Activated CD8-positive, alpha-beta memory T cell treated with anti-CD3 and anti-CD28 coated beads for 48 hours (primary cell): ENCODE measurements around the gene PSMB8.
A peak's percentile ranks its signal among the peaks of the same experiment; 100 is the strongest.
"Not testable (repeated sequence)": the region's sequence is repeated elsewhere in the genome, so short reads cannot be mapped to it uniquely, and the experiment has no call there.

Experiments
- DNase-seq, 3 experiments: peaks; one replicate each; pipeline ENCODE4 v3.0.0-alpha.2; 2020; ENCODE audit warnings: low read depth in 2 of 3, low spot score in 2 of 3

PSMB8 gene

GRCh38 chr6:32838114-32838958, 5.5 kb downstream of the PSMB8 start, which contains the start of gene TAP2:
Gene TAP2 (minus strand): TSS chr6:32838739. CDS start chr6:32838233, 506 bp downstream.
- peak; percentile 95 to 96 (median 96) for DNase-seq

- DNase-seq: no peak
These were observed 6.2 kb downstream of the PSMB8 start for GRCh38 chr6:32837651-32838113.

GRCh38 chr6:32836873-32837272, 7.0 kb downstream of the PSMB8 start:
- DNase-seq: no peak

- DNase-seq: no peak
These were observed 8.5 kb downstream of the PSMB8 start for GRCh38 chr6:32835167-32835893.

- no peak for DNase-seq
These were observed 10.2 kb downstream of the PSMB8 start for GRCh38 chr6:32833664-32834063.

GRCh38 chr6:32832535-32832934, 11.3 kb downstream of the PSMB8 start:
- DNase-seq: no peak

GRCh38 chr6:32830936-32831335, 12.9 kb downstream of the PSMB8 start:
- DNase-seq: no peak

GRCh38 chr6:32830017-32830416, 13.8 kb downstream of the PSMB8 start:
- no peak for DNase-seq

- DNase-seq: no peak
These were observed 14.4 kb downstream of the PSMB8 start for GRCh38 chr6:32829495-32829894.

- DNase-seq: no peak
These were observed 16.8 kb downstream of the PSMB8 start for GRCh38 chr6:32827025-32827424.

- no peak for DNase-seq
These were observed 17.9 kb downstream of the PSMB8 start for GRCh38 chr6:32825966-32826365.

- no peak for DNase-seq
These were observed 24.1 kb downstream of the PSMB8 start for GRCh38 chr6:32819729-32820128.

- no peak for DNase-seq
These were observed 25.0 kb downstream of the PSMB8 start for GRCh38 chr6:32818867-32819266.

GRCh38 chr6:32816746-32817204, 27.1 kb downstream of the PSMB8 start, which contains the start of gene HLA-DOB:
Gene HLA-DOB (minus strand): TSS chr6:32817002. CDS start chr6:32816951, 51 bp downstream.
- DNase-seq: no peak

- DNase-seq: no peak
These were observed 27.9 kb downstream of the PSMB8 start for GRCh38 chr6:32815996-32816395.

- DNase-seq: no peak
These were observed 28.7 kb downstream of the PSMB8 start for GRCh38 chr6:32815115-32815514.

- DNase-seq: no peak
These were observed 29.7 kb downstream of the PSMB8 start for GRCh38 chr6:32814145-32814544.

GRCh38 chr6:32809171-32809570, 34.7 kb downstream of the PSMB8 start:
- DNase-seq: no peak

- DNase-seq: no peak
These were observed 36.7 kb downstream of the PSMB8 start for GRCh38 chr6:32807020-32807580.

- DNase-seq: not testable (repeated sequence)
These were observed 38.4 kb downstream of the PSMB8 start for GRCh38 chr6:32805404-32805803.

- no peak for DNase-seq
These were observed 40.4 kb downstream of the PSMB8 start for GRCh38 chr6:32803416-32803815.

- DNase-seq: no peak
These were observed 44.1 kb downstream of the PSMB8 start for GRCh38 chr6:32799740-32800139.
